ENCODE measurements around the gene ANKS1B.

DNA sequence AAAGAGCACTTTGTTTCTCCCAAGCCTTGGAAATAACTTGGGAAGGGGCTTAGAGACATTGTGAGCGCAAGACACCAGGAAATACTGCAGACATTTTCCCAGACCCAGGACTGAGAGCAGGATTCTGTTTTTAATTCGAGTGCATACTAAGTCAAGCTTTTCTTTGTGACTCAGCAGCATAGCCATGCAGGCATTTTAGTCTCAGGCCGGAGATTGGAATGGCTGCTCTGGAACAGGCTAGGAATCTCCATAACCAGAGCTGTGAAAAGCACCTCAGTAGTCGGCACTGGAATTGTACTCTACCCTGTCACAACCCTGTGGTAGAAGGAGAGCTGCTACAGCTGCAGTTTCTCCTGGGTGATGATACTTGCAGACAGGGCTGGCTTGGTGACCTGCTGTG, 366.1 kb downstream of the ANKS1B start:
- TF ChIP-seq, protein P1, sequence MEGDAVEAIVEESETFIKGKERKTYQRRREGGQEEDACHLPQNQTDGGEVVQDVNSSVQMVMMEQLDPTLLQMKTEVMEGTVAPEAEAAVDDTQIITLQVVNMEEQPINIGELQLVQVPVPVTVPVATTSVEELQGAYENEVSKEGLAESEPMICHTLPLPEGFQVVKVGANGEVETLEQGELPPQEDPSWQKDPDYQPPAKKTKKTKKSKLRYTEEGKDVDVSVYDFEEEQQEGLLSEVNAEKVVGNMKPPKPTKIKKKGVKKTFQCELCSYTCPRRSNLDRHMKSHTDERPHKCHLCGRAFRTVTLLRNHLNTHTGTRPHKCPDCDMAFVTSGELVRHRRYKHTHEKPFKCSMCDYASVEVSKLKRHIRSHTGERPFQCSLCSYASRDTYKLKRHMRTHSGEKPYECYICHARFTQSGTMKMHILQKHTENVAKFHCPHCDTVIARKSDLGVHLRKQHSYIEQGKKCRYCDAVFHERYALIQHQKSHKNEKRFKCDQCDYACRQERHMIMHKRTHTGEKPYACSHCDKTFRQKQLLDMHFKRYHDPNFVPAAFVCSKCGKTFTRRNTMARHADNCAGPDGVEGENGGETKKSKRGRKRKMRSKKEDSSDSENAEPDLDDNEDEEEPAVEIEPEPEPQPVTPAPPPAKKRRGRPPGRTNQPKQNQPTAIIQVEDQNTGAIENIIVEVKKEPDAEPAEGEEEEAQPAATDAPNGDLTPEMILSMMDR (conservative IDR thresholded peaks at IDR 0.05; ENCODE audit: low read length) = no peak
- TF ChIP-seq EZH2phosphoT487 (IDR thresholded peaks at IDR 0.05; ENCODE audit: borderline replicate concordance) = no peak
